H1 (cell line): Measurements from ENCODE around the gene ZNRF2. TPM values are rescaled to one million over a fixed set of nuclear protein-coding genes. Genes with fewer than 3 reads are reported as not detected.
A peak's percentile ranks its signal among the peaks of the same experiment; 100 is the strongest.

Experiments used
- CTCF ChIA-PET: fragments of 300-600 bp; sonication (Branson Sonifier 250); formaldehyde crosslinking; loops from one replicate; lab custom pipeline; 2021; ENCODE audit not compliant: partially characterized antibody; lab: Charles Lee
- POLR2A ChIA-PET: fragments of 300-600 bp; sonication (Branson Sonifier 250); formaldehyde crosslinking; loops from one replicate; lab custom pipeline; 2021; ENCODE audit warnings: inconsistent platforms; ENCODE audit not compliant: partially characterized antibody; lab: Charles Lee
- DNase-seq, 2 experiments: peaks; one replicate each; pipeline versions ENCODE4 v3.0.0 to v3.0.0-alpha.2; 2010 to 2022; ENCODE audit warnings: low spot score in 2 of 2, low read depth in 1 of 2, mixed read lengths in 1 of 2
- FAIRE-seq: peaks from 2 replicates; lab custom pipeline; 2011; peaks lifted over from hg19 to GRCh38; lab: Jason Lieb, UNC
- H2AFZ ChIP-seq: 2 replicates; pipeline ENCODE4 v1.8.1; 2012; ENCODE audit warnings: low read length, inconsistent platforms
- H2AK5ac ChIP-seq: 2 replicates; pipeline ENCODE4 v1.6.1; 2013; ENCODE audit warnings: low read depth, low read length
- H2BK120ac ChIP-seq: replicated peaks from 2 replicates; pipeline ENCODE3; 2013; ENCODE audit warnings: low read depth, low read length, inconsistent platforms
- H2BK12ac ChIP-seq: 2 replicates; pipeline ENCODE4 v1.6.1; 2013; ENCODE audit warnings: low read depth, low read length
- H2BK15ac ChIP-seq: 2 replicates; pipeline ENCODE4 v1.6.1; 2013; ENCODE audit warnings: low read length
- H2BK20ac ChIP-seq: 2 replicates; pipeline ENCODE4 v1.6.1; 2013; ENCODE audit warnings: low read length
- H2BK5ac ChIP-seq: 2 replicates; pipeline ENCODE4 v1.6.1; 2013; ENCODE audit warnings: low read depth, low read length
- H3K14ac ChIP-seq: 2 replicates; pipeline ENCODE4 v1.6.1; 2013; ENCODE audit warnings: inconsistent platforms; ENCODE audit not compliant: insufficient read length
- H3K18ac ChIP-seq: 2 replicates; pipeline ENCODE4 v1.6.1; 2013; ENCODE audit warnings: low read length; ENCODE audit errors: extremely low read depth
- H3K23ac ChIP-seq: 2 replicates; pipeline ENCODE4 v1.6.1; 2013; ENCODE audit warnings: inconsistent platforms; ENCODE audit not compliant: insufficient read length
- H3K23me2 ChIP-seq: 2 replicates; pipeline ENCODE4 v1.6.1; 2013; ENCODE audit warnings: low read depth, low read length
- H3K27ac ChIP-seq: 2 replicates; pipeline ENCODE4 v1.6.1; 2011; ENCODE audit warnings: low read depth, low read length, inconsistent platforms
- H3K27me3 ChIP-seq, 4 experiments: replicated peaks in 1 of 4; 1 replicate in 1 of 4; 2 replicates in 3 of 4; pipeline versions ENCODE4 v1.6.1 to v1.8.1; 2011 to 2013; ENCODE audit warnings: low read length in 3 of 4, mild to moderate bottlenecking in 3 of 4, inconsistent platforms in 2 of 4, mixed read lengths in 2 of 4, moderate library complexity in 1 of 4; ENCODE audit not compliant: control insufficient read depth in 3 of 4, insufficient read depth in 3 of 4; ENCODE audit errors: extremely low read depth in 1 of 4
- H3K36me3 ChIP-seq, 4 experiments: 2 replicates each; pipeline versions ENCODE4 v1.6.1 to v1.8.1; 2011 to 2013; ENCODE audit warnings: mild to moderate bottlenecking in 4 of 4, low read length in 3 of 4, moderate library complexity in 2 of 4, control low read depth in 1 of 4, inconsistent platforms in 1 of 4; ENCODE audit not compliant: insufficient read depth in 4 of 4, control insufficient read depth in 2 of 4
- H3K4ac ChIP-seq: replicated peaks from 2 replicates; pipeline ENCODE3; 2013; ENCODE audit warnings: low read length, low read depth, mixed read lengths, inconsistent platforms; ENCODE audit not compliant: insufficient read length
- H3K4me1 ChIP-seq, 4 experiments: replicated peaks in 1 of 4; 1 replicate in 1 of 4; 2 replicates in 3 of 4; pipeline versions ENCODE4 v1.6.1 to v1.8.1; 2011 to 2013; ENCODE audit warnings: low read length in 3 of 4, inconsistent platforms in 2 of 4, mixed read lengths in 1 of 4; ENCODE audit not compliant: insufficient read depth in 4 of 4, control insufficient read depth in 3 of 4
- H3K4me2 ChIP-seq, 2 experiments: 2 replicates each; pipeline versions ENCODE4 v1.6.1 to v1.8.1; 2011 to 2013; ENCODE audit warnings: low read depth in 2 of 2, low read length in 2 of 2, control low read depth in 1 of 2, inconsistent platforms in 1 of 2, mild to moderate bottlenecking in 1 of 2; ENCODE audit not compliant: insufficient read depth in 1 of 2
- H3K4me3 ChIP-seq, 4 experiments: fragments of 200-600, 300-600 bp in 1 of 4; sonication (generic), shearing (Covaris generic), sonication (Bioruptor Twin) in 1 of 4; 2 replicates each; pipeline versions ENCODE4 v1.5.1 to v1.8.1; 2011 to 2016; ENCODE audit warnings: low read length in 4 of 4, low read depth in 3 of 4, control low read depth in 2 of 4, inconsistent platforms in 2 of 4, mild to moderate bottlenecking in 2 of 4, mixed read lengths in 1 of 4, moderate library complexity in 1 of 4; ENCODE audit not compliant: insufficient read depth in 2 of 4; ENCODE audit errors: extremely low read depth in 1 of 4
- H3K56ac ChIP-seq: replicated peaks from 2 replicates; pipeline ENCODE3; 2013; ENCODE audit warnings: low read depth, mild to moderate bottlenecking, mixed read lengths, low read length, inconsistent platforms; ENCODE audit not compliant: insufficient read length
- H3K79me1 ChIP-seq: 2 replicates; pipeline ENCODE4 v1.6.1; 2013; ENCODE audit warnings: low read depth, low read length, control low read depth
- H3K79me2 ChIP-seq, 2 experiments: 2 replicates each; pipeline versions ENCODE4 v1.6.1 to v1.8.1; 2012 to 2013; ENCODE audit warnings: low read length in 2 of 2, mild to moderate bottlenecking in 2 of 2, inconsistent platforms in 1 of 2; ENCODE audit not compliant: insufficient read depth in 2 of 2, control insufficient read depth in 1 of 2
- H3K9ac ChIP-seq, 4 experiments: replicated peaks in 1 of 4; 1 replicate in 1 of 4; 2 replicates in 3 of 4; pipeline versions ENCODE4 v1.6.1 to v1.8.1; 2011 to 2013; ENCODE audit warnings: low read depth in 3 of 4, low read length in 3 of 4, control low read depth in 2 of 4, mild to moderate bottlenecking in 2 of 4, moderate library complexity in 2 of 4, inconsistent platforms in 1 of 4; ENCODE audit errors: extremely low read depth in 1 of 4
- H3K9me3 ChIP-seq, 2 experiments: 2 replicates each; pipeline versions ENCODE4 v1.6.1 to v1.8.1; 2012 to 2013; ENCODE audit warnings: mild to moderate bottlenecking in 2 of 2, moderate library complexity in 2 of 2, control low read depth in 1 of 2, inconsistent platforms in 1 of 2, low read depth in 1 of 2, low read length in 1 of 2, mixed read lengths in 1 of 2; ENCODE audit not compliant: insufficient read depth in 2 of 2
- H4K20me1 ChIP-seq, 2 experiments: replicated peaks in 1 of 2; 2 replicates each; pipeline versions ENCODE3 to v1.8.1; 2011 to 2013; ENCODE audit warnings: inconsistent platforms in 2 of 2, low read length in 2 of 2, mild to moderate bottlenecking in 1 of 2; ENCODE audit not compliant: insufficient read depth in 2 of 2, control insufficient read depth in 1 of 2
- H4K5ac ChIP-seq: 2 replicates; pipeline ENCODE4 v1.6.1; 2013; ENCODE audit warnings: low read length, low read depth, mixed read lengths, inconsistent platforms; ENCODE audit not compliant: insufficient read length
- H4K8ac ChIP-seq: 2 replicates; pipeline ENCODE4 v1.8.0; 2013; ENCODE audit warnings: mild to moderate bottlenecking, moderate library complexity, low read length, inconsistent platforms; ENCODE audit not compliant: insufficient read depth; ENCODE audit errors: extremely low read depth
- H4K91ac ChIP-seq: replicated peaks from 2 replicates; pipeline ENCODE3; 2013; ENCODE audit warnings: low read length, mixed read lengths, inconsistent platforms; ENCODE audit not compliant: insufficient read length
- CBX8 ChIP-seq: fragments of 300-800, 300-1000 bp; sonication (generic); IDR thresholded peaks from 2 replicates; pipeline ENCODE4 v1.7.1; 2016; ENCODE audit warnings: low read depth, low read length, borderline replicate concordance
- CREB1 ChIP-seq: IDR thresholded peaks from 2 replicates; pipeline ENCODE4 v1.6.1; 2012; ENCODE audit warnings: inconsistent platforms
- JUN ChIP-seq: IDR thresholded peaks from 2 replicates; pipeline ENCODE4 v1.6.1; 2011; ENCODE audit warnings: low read depth, mild to moderate bottlenecking, improper control_type of control experiment, low read length
- POU5F1 ChIP-seq: IDR thresholded peaks from 2 replicates; pipeline ENCODE4 v1.6.1; 2011; ENCODE audit warnings: low read depth, mild to moderate bottlenecking, low read length, moderate library complexity
- polyA plus RNA-seq, 7 experiments: library from polyadenylated mRNA; depleted of rRNA in 3 of 7; stranded (reverse) in 5 of 7; unstranded in 2 of 7; fragments of >200 nt in 5 of 7; fragments of 200-250 nt in 2 of 7; gene quantifications; 1 replicate in 5 of 7; 2 replicates in 1 of 7; 4 replicates in 1 of 7; pipeline versions ENCODE4 v1.2.1 to v1.2.3, GENCODE V29; 2011 to 2013; ENCODE audit warnings: missing spikeins in 2 of 7, mixed read lengths in 2 of 7
- total RNA-seq: library from RNA; stranded (reverse); fragmentation: NEBNext Ultra II Directional; extraction: Animal tissue kit (Norgen Biotek cat#: 25700); gene quantifications from 2 replicates; pipeline ENCODE4 v1.2.1, GENCODE V29; 2021

ZNRF2 gene
- total and polyA plus RNA-seq, 2 of the 8 experiments (the other 6 are each of a cell fraction or from before 2014, with no cell fraction given): 2.9 to 16.2 TPM

DNA sequence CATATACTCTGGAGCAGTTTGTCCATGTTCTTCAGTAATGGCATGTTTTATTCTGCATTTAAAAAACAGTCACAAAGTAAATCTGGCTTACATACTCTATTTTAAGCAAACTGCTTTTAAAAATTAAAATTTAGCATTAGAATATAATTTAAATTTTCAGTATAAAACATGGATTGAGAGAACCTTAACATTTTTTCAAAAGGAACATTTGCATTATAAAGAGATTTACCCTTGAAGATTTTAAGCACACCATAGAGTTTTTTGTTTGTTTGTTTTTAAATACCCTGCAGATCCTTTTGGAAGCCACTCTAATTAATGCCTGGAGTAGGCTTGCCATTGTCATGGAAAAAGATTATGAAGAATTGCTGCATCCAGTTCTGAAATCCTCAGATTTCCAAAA lies 70.4 kb downstream of the ZNRF2 start:
- no peak overlapping the region for H3K4ac ChIP-seq
- peak; percentile 57 for FAIRE-seq
- ChIA-PET POLR2A (no interaction called here), CTCF (interaction anchor here (0.7 to 1.0 kb wide), 2 partner anchors 42 to 44 kb away, joined by 3 to 5 read pairs; no protein-coding TSS in a partner anchor)
- H3K9me3 ChIP-seq: no peaks in the 10 kb centered on the region
- no peak overlapping the region for H3K14ac ChIP-seq
- H2AFZ ChIP-seq: no peak overlapping the region
- H3K4me3 ChIP-seq: no peak overlapping the region
- no peak overlapping the region for H4K91ac ChIP-seq
- H3K4me1 ChIP-seq: peaks cover 2 to 31% (median 4%) of the 10 kb centered on the region in 4 experiments; a peak in 5 of 7 replicates
- H4K20me1 ChIP-seq: no peaks in the 10 kb centered on the region
- no peaks in the 10 kb centered on the region; a peak in 1 of 8 replicates for H3K36me3 ChIP-seq
- TF ChIP-seq CBX8 (no peak), CREB1 (no peak), JUN (no peak), POU5F1 (peak; percentile 59; the same call in 1 of the 2 replicates)
- no peaks in the 10 kb centered on the region for H3K23me2 ChIP-seq
- no peak overlapping the region for H3K56ac ChIP-seq
- no peaks in the 10 kb centered on the region for H3K27me3 ChIP-seq
- no peak overlapping the region for H2BK15ac ChIP-seq
- H3K27ac ChIP-seq: no peak overlapping the region
- 0 out of 2 replicates have a peak, but pooled peaks cover 2% of the 10 kb centered on the region for H3K79me1 ChIP-seq
- H3K79me2 ChIP-seq: peaks cover 0 to 38% of the 10 kb centered on the region in 2 experiments; a peak in 3 of 4 replicates
- H2BK5ac ChIP-seq: no peak overlapping the region
- no peak for DNase-seq
- no peak overlapping the region for H2BK12ac ChIP-seq
- no peak overlapping the region for H3K9ac ChIP-seq
- H2BK120ac ChIP-seq: no peak overlapping the region
- no peak overlapping the region for H2AK5ac ChIP-seq
- H4K5ac ChIP-seq: no peak overlapping the region
- H3K18ac ChIP-seq: no peak overlapping the region
- H3K4me2 ChIP-seq: peak overlapping the region; percentile 36 to 57; a peak in 1 of 4 replicates
- H2BK20ac ChIP-seq: no peak overlapping the region
- no peak overlapping the region for H4K8ac ChIP-seq
- H3K23ac ChIP-seq: no peak overlapping the region
